K562 (cell line): ENCODE results near the gene SCTR. TPM values are rescaled to one million over a fixed set of nuclear protein-coding genes. Genes with fewer than 3 reads are reported as not detected.
A peak's percentile ranks its signal among the peaks of the same experiment; 100 is the strongest.

Experiments used
- BACH1 ChIP-seq: fragments of 200-800 bp; sonication (Bioruptor generic); IDR thresholded peaks from 2 replicates; pipeline ENCODE4 v1.6.1; 2016; ENCODE audit warnings: missing genetic modification characterization, missing compliant biosample characterization
- HNRNPUL1 ChIP-seq: fragments of 200-400 bp; formaldehyde crosslinking; IDR thresholded peaks from 2 replicates; pipeline ENCODE4 v1.6.1; 2017; ENCODE audit warnings: low read length
- JUND ChIP-seq, 2 experiments: IDR thresholded peaks; 2 replicates in 1 of 2; 3 replicates in 1 of 2; pipeline ENCODE4 v1.6.1; 2011; ENCODE audit warnings: borderline replicate concordance in 2 of 2, low read depth in 2 of 2, low read length in 2 of 2, improper control_type of control experiment in 1 of 2, missing biosample characterization in 1 of 2, missing genetic modification characterization in 1 of 2, missing genetic modification reagents in 1 of 2
- SMC3 ChIP-seq: conservative IDR thresholded peaks from 2 replicates; pipeline ENCODE4 v1.6.1; 2011; ENCODE audit warnings: low read depth, low read length, improper control_type of control experiment; ENCODE audit not compliant: insufficient read depth
- ZNF143 ChIP-seq: sonication (generic); formaldehyde crosslinking; IDR thresholded peaks from 2 replicates; pipeline ENCODE4 v1.9.0; 2022; ENCODE audit warnings: mild to moderate bottlenecking, missing genetic modification reagents
- ZNF445 ChIP-seq: fragments of 250-450 bp; sonication (Bioruptor Pico); IDR thresholded peaks from 2 replicates; pipeline ENCODE4 v1.4.0; 2020; ENCODE audit warnings: low read depth, mild to moderate bottlenecking, moderate library complexity
- ZNF785 ChIP-seq: fragments of 250-450 bp; sonication (Bioruptor Pico); IDR thresholded peaks from 2 replicates; pipeline ENCODE4 v1.4.0; 2020; ENCODE audit warnings: mild to moderate bottlenecking
- polyA plus RNA-seq, 8 experiments: library from polyadenylated mRNA; depleted of rRNA in 4 of 8; stranded (reverse) in 5 of 8; unstranded in 3 of 8; fragments of >200 nt; fragmentation: Nextera tagmentation in 2 of 8; fragmentation: Illumina TruSeq in 1 of 8; extraction: Ambion mirVana in 2 of 8; extraction: Trizol in 1 of 8; gene quantifications; 2 replicates each; pipeline versions ENCODE4 v1.2.1 to v1.2.3, GENCODE V29; 2011 to 2014; ENCODE audit warnings: inconsistent platforms in 1 of 8, missing spikeins in 1 of 8
- total RNA-seq, 7 experiments: library from RNA; depleted of rRNA in 6 of 7; stranded (reverse); fragments of >200 nt in 6 of 7; fragmentation: Illumina TruSeq in 2 of 7; extraction: Trizol in 2 of 7; gene quantifications; 2 replicates each; pipeline versions ENCODE4 v1.2.1 to v1.2.3, GENCODE V29; 2011 to 2021; ENCODE audit warnings: low replicate concordance in 1 of 7
- TF ChIP-seq, protein P1 (sequence below), 2 experiments: fragments of 450-650 bp; IDR thresholded peaks; 2 replicates each; pipeline ENCODE4 v1.6.1; 2016
- TF ChIP-seq, protein P2 (sequence below): sonication (generic); formaldehyde crosslinking; IDR thresholded peaks from 2 replicates; pipeline ENCODE4 v1.8.1; 2022; ENCODE audit warnings: missing genetic modification reagents
- TF ChIP-seq, protein P3 (sequence below), 3 experiments: IDR thresholded peaks in 2 of 3; conservative IDR thresholded peaks in 1 of 3; 2 replicates each; pipeline ENCODE4 v1.5.1; 2011 to 2012; ENCODE audit warnings: low read length in 3 of 3, mild to moderate bottlenecking in 3 of 3, control low read depth in 2 of 3, improper control_type of control experiment in 1 of 3, inconsistent platforms in 1 of 3, low read depth in 1 of 3, mixed read lengths in 1 of 3, moderate library complexity in 1 of 3; ENCODE audit not compliant: insufficient read depth in 2 of 3
- TF ChIP-seq, protein P4 (sequence below): fragments of 450-650 bp; IDR thresholded peaks from 2 replicates; pipeline ENCODE4 v1.6.1; 2017; ENCODE audit warnings: antibody characterized with exemption
- TF ChIP-seq, protein P5 (sequence below), 2 experiments: fragments of 450-650 bp; formaldehyde crosslinking in 1 of 2; IDR thresholded peaks; 2 replicates each; pipeline versions ENCODE4 v1.4.0 to v1.6.1; 2014 to 2020; ENCODE audit warnings: mild to moderate bottlenecking in 2 of 2, borderline replicate concordance in 1 of 2, low read depth in 1 of 2

SCTR gene
- total and polyA plus RNA-seq, 9 of the 15 experiments (the other 6 are each of a cell fraction or from before 2014, with no cell fraction given) = not detected

DNA sequence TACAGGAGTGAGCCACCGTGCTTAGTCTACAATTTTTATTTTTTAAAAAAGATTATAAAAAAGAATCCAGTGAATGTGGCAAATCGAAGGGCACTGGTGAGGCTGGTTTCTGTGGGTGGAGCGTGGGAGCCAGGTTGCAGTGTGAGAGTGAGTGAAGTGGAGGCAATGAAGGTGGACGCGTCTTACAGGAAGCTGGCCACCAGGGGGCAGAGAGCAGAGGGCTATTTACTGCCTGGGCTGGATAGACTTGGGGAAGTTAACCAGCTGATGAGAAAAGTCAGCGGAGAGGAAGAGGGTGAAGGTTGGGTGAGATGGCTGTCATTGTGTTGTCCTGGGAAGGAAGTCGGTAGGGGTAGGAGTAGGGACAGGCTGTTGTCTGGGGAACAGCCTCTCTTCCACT is 6.8 kb downstream of the SCTR start (continued):
- TF ChIP-seq, protein P1, sequence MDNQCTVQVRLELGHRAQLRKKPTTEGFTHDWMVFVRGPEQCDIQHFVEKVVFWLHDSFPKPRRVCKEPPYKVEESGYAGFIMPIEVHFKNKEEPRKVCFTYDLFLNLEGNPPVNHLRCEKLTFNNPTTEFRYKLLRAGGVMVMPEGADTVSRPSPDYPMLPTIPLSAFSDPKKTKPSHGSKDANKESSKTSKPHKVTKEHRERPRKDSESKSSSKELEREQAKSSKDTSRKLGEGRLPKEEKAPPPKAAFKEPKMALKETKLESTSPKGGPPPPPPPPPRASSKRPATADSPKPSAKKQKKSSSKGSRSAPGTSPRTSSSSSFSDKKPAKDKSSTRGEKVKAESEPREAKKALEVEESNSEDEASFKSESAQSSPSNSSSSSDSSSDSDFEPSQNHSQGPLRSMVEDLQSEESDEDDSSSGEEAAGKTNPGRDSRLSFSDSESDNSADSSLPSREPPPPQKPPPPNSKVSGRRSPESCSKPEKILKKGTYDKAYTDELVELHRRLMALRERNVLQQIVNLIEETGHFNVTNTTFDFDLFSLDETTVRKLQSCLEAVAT (IDR thresholded peaks at IDR 0.05) = 0 out of 4 replicates have a peak, but pooled peaks of 1 of the 2 experiments have one; percentile 17
- TF ChIP-seq HNRNPUL1 (no peak), ZNF785 (CRISPR knock-in tag) (no peak), ZNF143 (CRISPR knock-in tag) (no peak), ZNF445 (CRISPR knock-in tag) (no peak), BACH1 (tag) (no peak), JUND (IDR thresholded peaks at IDR 0.05; ENCODE audit: borderline replicate concordance, low read depth, low read length) (peak; percentile 32; the same call in 1 of the 2 replicates), JUND (tag; IDR thresholded peaks at IDR 0.05; ENCODE audit: borderline replicate concordance, low read depth, low read length) (no peak), SMC3 (peak; percentile 88)
- TF ChIP-seq, protein P2, sequence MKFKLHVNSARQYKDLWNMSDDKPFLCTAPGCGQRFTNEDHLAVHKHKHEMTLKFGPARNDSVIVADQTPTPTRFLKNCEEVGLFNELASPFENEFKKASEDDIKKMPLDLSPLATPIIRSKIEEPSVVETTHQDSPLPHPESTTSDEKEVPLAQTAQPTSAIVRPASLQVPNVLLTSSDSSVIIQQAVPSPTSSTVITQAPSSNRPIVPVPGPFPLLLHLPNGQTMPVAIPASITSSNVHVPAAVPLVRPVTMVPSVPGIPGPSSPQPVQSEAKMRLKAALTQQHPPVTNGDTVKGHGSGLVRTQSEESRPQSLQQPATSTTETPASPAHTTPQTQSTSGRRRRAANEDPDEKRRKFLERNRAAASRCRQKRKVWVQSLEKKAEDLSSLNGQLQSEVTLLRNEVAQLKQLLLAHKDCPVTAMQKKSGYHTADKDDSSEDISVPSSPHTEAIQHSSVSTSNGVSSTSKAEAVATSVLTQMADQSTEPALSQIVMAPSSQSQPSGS (CRISPR knock-in tag) = no peak
- TF ChIP-seq, protein P3, sequence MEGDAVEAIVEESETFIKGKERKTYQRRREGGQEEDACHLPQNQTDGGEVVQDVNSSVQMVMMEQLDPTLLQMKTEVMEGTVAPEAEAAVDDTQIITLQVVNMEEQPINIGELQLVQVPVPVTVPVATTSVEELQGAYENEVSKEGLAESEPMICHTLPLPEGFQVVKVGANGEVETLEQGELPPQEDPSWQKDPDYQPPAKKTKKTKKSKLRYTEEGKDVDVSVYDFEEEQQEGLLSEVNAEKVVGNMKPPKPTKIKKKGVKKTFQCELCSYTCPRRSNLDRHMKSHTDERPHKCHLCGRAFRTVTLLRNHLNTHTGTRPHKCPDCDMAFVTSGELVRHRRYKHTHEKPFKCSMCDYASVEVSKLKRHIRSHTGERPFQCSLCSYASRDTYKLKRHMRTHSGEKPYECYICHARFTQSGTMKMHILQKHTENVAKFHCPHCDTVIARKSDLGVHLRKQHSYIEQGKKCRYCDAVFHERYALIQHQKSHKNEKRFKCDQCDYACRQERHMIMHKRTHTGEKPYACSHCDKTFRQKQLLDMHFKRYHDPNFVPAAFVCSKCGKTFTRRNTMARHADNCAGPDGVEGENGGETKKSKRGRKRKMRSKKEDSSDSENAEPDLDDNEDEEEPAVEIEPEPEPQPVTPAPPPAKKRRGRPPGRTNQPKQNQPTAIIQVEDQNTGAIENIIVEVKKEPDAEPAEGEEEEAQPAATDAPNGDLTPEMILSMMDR (IDR thresholded peaks at IDR 0.05 in 2 of 3, conservative IDR thresholded peaks at IDR 0.05 in 1 of 3; ENCODE audit: insufficient read depth in 2 of 3, low read depth in 1 of 3, low read length in 3 of 3) = peak; percentile 81 to 82 (median 82)
- TF ChIP-seq, protein P4, sequence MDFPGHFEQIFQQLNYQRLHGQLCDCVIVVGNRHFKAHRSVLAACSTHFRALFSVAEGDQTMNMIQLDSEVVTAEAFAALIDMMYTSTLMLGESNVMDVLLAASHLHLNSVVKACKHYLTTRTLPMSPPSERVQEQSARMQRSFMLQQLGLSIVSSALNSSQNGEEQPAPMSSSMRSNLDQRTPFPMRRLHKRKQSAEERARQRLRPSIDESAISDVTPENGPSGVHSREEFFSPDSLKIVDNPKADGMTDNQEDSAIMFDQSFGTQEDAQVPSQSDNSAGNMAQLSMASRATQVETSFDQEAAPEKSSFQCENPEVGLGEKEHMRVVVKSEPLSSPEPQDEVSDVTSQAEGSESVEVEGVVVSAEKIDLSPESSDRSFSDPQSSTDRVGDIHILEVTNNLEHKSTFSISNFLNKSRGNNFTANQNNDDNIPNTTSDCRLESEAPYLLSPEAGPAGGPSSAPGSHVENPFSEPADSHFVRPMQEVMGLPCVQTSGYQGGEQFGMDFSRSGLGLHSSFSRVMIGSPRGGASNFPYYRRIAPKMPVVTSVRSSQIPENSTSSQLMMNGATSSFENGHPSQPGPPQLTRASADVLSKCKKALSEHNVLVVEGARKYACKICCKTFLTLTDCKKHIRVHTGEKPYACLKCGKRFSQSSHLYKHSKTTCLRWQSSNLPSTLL = no peak
- TF ChIP-seq, protein P5, sequence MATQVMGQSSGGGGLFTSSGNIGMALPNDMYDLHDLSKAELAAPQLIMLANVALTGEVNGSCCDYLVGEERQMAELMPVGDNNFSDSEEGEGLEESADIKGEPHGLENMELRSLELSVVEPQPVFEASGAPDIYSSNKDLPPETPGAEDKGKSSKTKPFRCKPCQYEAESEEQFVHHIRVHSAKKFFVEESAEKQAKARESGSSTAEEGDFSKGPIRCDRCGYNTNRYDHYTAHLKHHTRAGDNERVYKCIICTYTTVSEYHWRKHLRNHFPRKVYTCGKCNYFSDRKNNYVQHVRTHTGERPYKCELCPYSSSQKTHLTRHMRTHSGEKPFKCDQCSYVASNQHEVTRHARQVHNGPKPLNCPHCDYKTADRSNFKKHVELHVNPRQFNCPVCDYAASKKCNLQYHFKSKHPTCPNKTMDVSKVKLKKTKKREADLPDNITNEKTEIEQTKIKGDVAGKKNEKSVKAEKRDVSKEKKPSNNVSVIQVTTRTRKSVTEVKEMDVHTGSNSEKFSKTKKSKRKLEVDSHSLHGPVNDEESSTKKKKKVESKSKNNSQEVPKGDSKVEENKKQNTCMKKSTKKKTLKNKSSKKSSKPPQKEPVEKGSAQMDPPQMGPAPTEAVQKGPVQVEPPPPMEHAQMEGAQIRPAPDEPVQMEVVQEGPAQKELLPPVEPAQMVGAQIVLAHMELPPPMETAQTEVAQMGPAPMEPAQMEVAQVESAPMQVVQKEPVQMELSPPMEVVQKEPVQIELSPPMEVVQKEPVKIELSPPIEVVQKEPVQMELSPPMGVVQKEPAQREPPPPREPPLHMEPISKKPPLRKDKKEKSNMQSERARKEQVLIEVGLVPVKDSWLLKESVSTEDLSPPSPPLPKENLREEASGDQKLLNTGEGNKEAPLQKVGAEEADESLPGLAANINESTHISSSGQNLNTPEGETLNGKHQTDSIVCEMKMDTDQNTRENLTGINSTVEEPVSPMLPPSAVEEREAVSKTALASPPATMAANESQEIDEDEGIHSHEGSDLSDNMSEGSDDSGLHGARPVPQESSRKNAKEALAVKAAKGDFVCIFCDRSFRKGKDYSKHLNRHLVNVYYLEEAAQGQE (IDR thresholded peaks at IDR 0.05; ENCODE audit: borderline replicate concordance) = peak; percentile 66
- TF ChIP-seq, protein P5 (CRISPR knock-in tag; IDR thresholded peaks at IDR 0.05; ENCODE audit: low read depth) = no peak
